HG03280 (cell line): ENCODE data around the gene SDF2.
A peak's percentile ranks its signal among the peaks of the same experiment; 100 is the strongest.

ENCODE experiments used
- ATAC-seq: cut with Tn5 transposase; IDR thresholded peaks from one replicate; pipeline ENCODE4 v1.9.1; 2021; ENCODE audit warnings: mild to moderate bottlenecking, moderate library complexity; ENCODE audit not compliant: unreplicated experiment

Gene SDF2

GRCh38 chr17:28661635-28662526, at the start of gene SDF2, which contains the start of gene SUPT6H:
Gene SDF2 (minus strand): TSS chr17:28661906. CDS start chr17:28661876, 30 bp downstream.
Gene SUPT6H (plus strand): TSS chr17:28662205. CDS start chr17:28673402, 11,197 bp downstream.
- peak; percentile 85 for ATAC-seq

DNA sequence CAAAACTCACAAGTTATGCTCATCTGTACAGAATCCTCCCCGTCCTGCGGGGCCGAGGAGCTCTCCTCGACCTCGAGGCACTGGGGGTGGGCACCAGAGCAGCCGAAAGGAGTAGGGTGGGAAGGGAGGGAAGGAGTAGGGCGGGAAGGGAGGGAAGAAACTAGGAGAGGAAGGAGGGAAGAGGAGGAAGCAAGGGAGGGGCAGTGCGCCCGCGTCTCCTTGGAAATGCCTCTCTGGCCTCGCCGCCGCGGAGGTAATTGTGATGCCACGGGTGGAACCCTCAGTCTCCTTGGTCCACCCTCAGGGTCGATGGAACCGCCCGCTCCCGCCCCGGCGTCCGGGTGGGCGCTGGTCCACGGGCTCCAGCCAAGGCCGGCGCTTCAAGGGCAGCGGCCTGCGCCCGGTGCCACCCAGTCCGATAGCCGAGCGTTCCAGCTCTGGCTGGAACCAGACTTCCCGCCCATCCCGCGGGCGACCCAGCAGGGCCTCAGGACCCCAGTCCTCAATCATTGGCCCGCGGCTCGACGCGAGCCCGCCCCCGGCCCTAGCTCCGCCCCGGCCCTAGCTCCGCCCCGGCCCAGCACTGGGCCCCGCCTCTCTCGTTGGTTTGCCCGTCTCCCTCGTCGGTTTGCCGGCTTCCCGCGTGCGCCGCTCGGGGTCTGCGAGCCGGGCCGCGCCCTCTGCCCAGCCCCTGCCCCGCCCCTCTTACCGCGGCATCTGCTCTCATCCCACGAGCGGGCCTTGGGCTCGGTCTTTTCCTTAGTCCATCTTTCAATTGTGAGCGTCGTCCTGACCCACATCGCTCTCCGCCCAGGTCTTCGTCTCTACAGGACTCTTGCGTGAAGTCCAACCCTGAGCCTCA, 49.4 kb upstream of the SDF2 start:
- peak; percentile 82 for ATAC-seq

- no peak for ATAC-seq
These were observed 45.6 kb upstream of the SDF2 start for GRCh38 chr17:28707339-28707720.

- ATAC-seq = no peak
These were observed 45.0 kb upstream of the SDF2 start for GRCh38 chr17:28706471-28707338.

DNA sequence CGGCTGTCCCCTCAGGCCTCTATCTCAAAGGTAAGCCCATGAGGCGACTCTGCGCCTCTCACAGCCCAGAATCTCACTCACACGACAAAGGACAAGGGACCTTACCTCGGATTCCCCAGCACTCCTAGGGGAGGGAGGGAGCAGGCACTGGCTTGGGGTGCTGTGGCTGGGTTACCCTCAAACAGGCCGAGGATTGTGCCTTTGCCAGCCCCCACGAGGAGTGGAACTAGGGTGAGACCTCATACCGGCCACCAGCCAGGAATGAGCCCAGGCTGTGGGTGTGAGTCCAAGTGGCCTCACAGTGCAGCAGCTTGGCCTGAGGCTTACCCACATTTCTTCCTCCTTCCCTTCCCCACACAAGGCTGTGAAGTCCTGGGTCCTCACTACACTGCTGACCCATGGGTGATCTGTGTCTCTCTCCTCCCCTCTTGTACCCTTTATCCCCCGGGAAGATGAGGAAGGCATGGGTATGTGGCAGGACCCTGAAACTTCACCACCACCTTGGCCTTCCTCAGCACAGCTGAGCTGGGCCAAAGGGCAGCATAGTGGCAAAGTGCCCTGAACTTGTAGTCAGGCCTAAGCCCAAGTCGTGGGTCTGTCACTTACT, 44.1 kb upstream of the SDF2 start:
- ATAC-seq = no peak

GRCh38 chr17:28705074-28705659, 43.5 kb upstream of the SDF2 start:
- ATAC-seq = no peak

DNA sequence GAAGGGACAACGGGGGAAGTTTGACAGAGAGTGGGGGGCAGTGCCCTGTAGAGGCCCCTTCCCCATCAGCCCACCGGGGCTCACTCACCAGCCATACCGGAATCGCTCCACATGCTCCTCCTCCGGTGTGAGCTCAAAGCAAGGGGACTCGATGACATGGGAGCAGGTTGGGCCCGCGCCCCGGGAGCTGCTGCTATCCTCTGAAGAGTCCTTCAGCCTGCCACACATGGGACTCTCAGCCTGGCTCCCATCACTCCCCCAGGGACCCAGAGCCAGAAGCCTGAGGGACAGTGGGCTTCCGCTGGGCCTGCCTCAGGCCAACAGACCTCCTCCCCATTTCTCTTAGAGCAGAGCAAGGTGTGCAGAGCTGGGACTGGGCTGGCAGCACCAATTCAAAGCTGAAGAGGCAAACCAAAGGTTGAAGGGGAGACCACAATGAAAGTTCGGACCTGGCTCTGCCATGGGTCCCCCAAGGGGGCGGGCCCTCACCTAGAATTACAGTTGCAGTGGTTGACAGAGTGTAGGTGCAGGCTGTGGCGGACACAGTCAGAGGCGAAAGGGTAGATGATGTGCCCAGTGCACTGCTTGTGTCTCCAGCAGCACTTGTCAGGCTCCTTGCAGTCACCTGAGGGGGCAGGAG, 42.6 kb upstream of the SDF2 start:
- no peak for ATAC-seq

DNA sequence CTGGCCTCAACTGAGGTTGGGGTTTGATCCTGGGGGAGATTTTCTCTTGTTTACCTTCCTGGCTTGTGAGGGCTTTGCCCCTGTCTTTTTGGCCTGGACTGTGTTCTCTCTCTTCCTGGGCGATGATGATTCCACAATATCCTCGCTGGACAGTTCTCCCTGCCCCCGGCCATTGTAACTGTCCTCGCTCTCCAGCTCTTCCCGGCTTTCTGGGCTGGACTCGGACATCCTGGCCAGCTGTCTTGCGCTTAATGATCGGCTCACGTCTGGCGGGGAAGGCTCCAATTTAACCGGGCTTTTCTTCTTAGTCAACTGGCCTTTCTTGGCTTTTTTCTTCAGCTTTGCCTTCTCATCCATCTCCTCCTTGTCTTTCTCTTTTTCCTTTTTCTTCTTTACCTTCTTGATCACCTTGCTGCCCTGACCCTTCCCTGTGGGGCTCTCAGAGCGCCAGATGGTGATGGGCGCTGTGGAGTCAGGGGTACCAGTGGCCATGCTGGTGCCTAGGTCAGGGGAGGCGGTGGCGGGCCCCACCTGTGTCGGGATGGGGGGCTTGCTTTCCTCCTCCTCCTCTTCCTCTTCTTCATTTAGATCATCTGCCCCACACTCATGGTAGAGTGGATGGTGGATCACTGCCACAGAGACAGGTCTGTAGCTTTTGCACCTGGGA, 42.0 kb upstream of the SDF2 start:
- no peak for ATAC-seq

DNA sequence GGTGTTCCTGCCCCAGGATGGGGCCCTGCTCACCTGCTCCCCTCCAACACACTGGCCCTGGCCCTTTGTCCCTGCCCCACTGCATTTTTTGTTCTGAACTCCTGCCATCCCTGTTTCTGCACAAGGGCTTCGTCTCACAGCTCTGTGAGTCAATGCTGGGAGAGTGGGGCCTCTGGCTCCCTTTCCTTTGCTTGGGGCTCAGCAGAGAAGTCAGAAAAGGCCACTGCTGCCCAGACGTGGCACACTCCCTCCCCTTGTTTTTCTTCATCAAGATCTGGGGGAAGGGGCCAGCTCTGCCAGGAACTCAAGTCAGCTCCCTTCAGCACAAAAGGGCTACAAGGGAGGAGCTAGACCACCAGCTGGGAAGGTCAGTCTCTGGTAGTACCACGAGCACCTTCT, 41.0 kb upstream of the SDF2 start:
- ATAC-seq = no peak

GRCh38 chr17:28702026-28702751, 40.5 kb upstream of the SDF2 start:
- ATAC-seq = no peak

DNA sequence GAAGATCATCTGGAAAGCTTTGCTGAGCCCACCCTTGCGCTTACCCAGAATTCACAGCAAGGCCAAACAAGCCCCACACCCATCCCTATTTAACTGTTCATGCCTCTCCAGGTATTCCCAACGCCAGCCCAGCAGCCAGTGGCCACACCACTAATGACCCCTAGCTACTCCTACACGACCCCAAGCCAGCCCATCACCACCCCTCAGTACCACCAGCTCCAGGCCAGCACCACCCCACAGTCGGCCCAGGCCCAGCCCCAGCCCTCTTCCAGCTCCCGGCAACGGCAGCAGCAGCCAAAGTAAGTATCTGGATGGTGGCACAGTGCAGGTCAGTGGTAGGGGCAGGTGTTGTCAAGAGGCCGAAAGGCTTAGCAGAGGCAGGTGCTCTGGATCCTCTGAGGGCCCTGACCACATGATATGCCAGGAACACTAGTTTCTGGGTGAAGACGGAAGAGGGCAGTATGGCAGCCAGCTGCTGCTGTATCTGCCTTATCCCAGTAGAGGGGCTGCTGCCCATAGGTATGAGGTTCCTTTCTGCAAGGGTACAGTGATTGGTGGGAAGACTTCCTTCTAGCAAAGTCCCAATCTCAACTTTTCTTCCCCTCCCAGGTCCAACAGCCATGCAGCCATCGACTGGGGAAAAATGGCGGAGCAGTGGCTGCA, 39.3 kb upstream of the SDF2 start:
- ATAC-seq = no peak

- no peak for ATAC-seq
These were observed 38.6 kb upstream of the SDF2 start for GRCh38 chr17:28700278-28700677.

DNA sequence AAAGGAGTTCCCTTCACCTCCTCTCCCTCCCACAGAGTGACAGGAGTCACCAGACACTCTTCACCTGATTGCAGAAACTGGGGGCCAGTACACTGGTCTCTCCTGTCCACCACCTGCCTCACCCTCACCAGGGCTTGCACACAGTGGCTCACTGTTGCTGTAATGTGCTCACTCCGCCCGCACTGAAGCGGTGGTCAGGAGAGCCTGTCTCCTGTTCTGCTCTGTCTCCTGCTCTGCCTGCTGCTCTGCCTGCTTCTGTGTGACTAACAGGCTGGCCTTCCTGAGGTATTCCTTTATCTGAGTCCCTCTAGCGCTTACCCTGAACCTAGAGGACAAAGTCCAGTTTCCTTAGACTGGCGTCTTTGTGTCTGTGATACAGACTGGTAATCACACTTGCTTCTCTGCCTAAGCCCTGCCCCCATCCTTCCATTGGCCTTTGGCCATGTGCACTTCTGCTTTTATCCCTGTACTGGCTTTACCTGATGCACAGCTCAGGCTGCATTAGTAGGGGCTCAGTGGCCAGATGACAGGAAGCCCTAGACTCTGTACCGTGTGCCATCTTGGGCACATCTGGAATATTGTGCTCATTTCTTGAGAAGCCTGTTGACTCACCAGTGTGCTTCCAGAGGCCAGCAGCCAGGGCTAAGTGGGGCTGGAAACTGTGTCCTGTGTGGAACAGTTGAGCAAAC, 36.7 kb upstream of the SDF2 start:
- ATAC-seq = no peak

DNA sequence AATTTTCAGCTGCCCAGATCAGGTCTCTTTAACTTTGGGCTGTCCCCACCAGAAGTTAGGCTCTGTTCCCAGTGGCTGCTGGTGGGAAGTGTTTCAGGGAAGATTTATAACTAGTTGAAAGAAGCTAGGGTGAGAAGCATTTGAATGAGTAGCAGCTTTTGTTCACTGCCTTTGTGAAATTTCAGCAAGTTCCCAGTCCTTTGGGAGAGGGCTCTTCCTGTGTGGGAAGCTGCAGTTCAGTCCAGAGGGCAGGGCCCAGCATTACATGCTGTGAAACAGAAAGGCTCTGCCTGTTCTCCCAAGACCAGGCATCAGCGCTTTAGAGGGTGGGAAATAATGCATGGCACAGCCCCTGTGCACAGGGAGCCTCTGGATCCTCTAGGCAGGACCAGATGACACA, 32.2 kb upstream of the SDF2 start:
- no peak for ATAC-seq

DNA sequence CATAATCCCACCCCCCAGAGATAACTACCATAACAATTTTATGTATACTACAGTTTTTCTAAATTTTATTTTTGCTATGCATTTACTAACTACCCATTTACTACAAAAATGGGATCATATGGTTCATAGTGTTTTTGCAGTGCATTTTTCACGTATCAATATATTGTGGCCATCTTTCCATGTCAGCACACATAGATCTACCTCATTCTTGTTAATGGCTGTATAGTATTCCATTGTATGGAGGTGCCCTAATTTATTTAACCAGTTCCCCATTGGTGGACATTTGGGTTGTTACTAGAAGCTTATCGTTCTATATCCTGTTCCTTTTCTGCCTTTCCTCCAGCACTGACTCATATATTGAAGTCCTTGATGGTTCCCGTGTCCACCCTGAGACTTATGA, 27.3 kb upstream of the SDF2 start:
- ATAC-seq = no peak

GRCh38 chr17:28688481-28688880, 26.8 kb upstream of the SDF2 start:
- no peak for ATAC-seq

DNA sequence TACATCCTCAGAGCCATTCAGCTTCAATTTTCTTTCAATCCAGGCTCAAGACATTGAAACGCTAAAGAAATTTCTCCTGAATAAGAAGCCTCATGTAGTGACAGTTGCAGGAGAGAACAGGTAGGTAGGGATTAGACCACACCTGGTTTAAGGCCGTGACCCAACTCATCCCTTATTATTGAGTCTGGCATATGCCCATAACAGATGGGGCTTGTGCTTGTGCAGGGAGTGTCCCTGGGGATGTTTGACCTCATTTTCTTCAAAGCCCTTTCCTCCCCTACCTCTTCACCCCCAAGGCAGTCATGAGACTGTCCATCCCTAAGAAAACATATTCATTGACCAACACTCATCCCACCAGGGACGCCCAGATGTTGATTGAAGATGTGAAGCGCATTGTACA, 24.6 kb upstream of the SDF2 start:
- no peak for ATAC-seq
